CD14-positive monocyte (primary cell): Measurements from ENCODE around the gene LMTK3. TPM values are rescaled to one million over a fixed set of nuclear protein-coding genes. Genes with fewer than 3 reads are reported as not detected.
"Not testable (repeated sequence)": the region's sequence is repeated elsewhere in the genome, so short reads cannot be mapped to it uniquely, and the experiment has no call there.

Experiments used
- DNase-seq, 3 donors: peaks; one replicate each; pipeline ENCODE4 v3.0.0-alpha.2; 2011 to 2022
- H2AFZ ChIP-seq: 2 replicates; pipeline ENCODE4 v1.6.0; 2012; ENCODE audit warnings: mild to moderate bottlenecking, low read depth, low read length, inconsistent platforms; ENCODE audit not compliant: insufficient read depth, poor library complexity, severe bottlenecking
- H3K27ac ChIP-seq, 2 donors: 1 replicate in 1 of 2; 2 replicates in 1 of 2; pipeline ENCODE4 v1.5.1; 2012 to 2013; ENCODE audit warnings: low read length in 2 of 2, control low read depth in 1 of 2, inconsistent platforms in 1 of 2, low read depth in 1 of 2, mild to moderate bottlenecking in 1 of 2
- H3K27me3 ChIP-seq, 2 donors: one replicate each; pipeline versions ENCODE4 v1.6.0 to v1.6.1; 2011 to 2013; ENCODE audit warnings: low read length in 2 of 2; ENCODE audit not compliant: control insufficient read depth in 2 of 2, insufficient read depth in 2 of 2
- H3K36me3 ChIP-seq, 2 donors: replicated peaks in 1 of 2; 1 replicate in 1 of 2; 2 replicates in 1 of 2; pipeline versions ENCODE4 v1.5.1 to v1.6.1; 2012 to 2013; ENCODE audit warnings: low read length in 2 of 2, control low read depth in 1 of 2, inconsistent platforms in 1 of 2, mild to moderate bottlenecking in 1 of 2; ENCODE audit not compliant: insufficient read depth in 2 of 2, control insufficient read depth in 1 of 2
- H3K4me1 ChIP-seq, 2 donors: 1 replicate in 1 of 2; 2 replicates in 1 of 2; pipeline versions ENCODE4 v1.5.1 to v1.6.1; 2012 to 2013; ENCODE audit warnings: low read length in 2 of 2, control low read depth in 1 of 2, inconsistent platforms in 1 of 2, mild to moderate bottlenecking in 1 of 2, moderate library complexity in 1 of 2; ENCODE audit not compliant: insufficient read depth in 2 of 2, control insufficient read depth in 1 of 2
- H3K4me2 ChIP-seq: replicated peaks from 2 replicates; pipeline ENCODE3; 2012; ENCODE audit warnings: low read length, moderate library complexity, mild to moderate bottlenecking; ENCODE audit not compliant: poor library complexity, severe bottlenecking; ENCODE audit errors: extremely low read depth
- H3K4me3 ChIP-seq, 3 experiments: fragments of 200-600 bp in 1 of 3; sonication (generic) in 1 of 3; replicated peaks in 1 of 3; 1 replicate in 2 of 3; 2 replicates in 1 of 3; pipeline ENCODE4 v1.5.1; 2011 to 2013; ENCODE audit warnings: low read length in 3 of 3, mild to moderate bottlenecking in 3 of 3, control low read depth in 2 of 3, low read depth in 2 of 3, inconsistent platforms in 1 of 3, moderate library complexity in 1 of 3
- H3K79me2 ChIP-seq: 2 replicates; pipeline ENCODE4 v1.6.0; 2012; ENCODE audit warnings: mild to moderate bottlenecking, control low read depth, inconsistent platforms, low read length, moderate library complexity; ENCODE audit not compliant: insufficient read depth
- H3K9ac ChIP-seq: 2 replicates; pipeline ENCODE4 v1.6.0; 2017; ENCODE audit warnings: low read length, mild to moderate bottlenecking; ENCODE audit not compliant: insufficient read depth, poor library complexity, severe bottlenecking
- H3K9me3 ChIP-seq, 2 donors: replicated peaks in 1 of 2; 1 replicate in 1 of 2; 2 replicates in 1 of 2; pipeline versions ENCODE4 v1.5.1 to v1.6.1; 2012 to 2013; ENCODE audit warnings: low read length in 2 of 2, control low read depth in 1 of 2; ENCODE audit not compliant: control insufficient read depth in 1 of 2, insufficient read depth in 1 of 2
- H4K20me1 ChIP-seq: 2 replicates; pipeline ENCODE4 v1.6.0; 2012; ENCODE audit warnings: mild to moderate bottlenecking, low read length, control low read depth, moderate library complexity; ENCODE audit not compliant: insufficient read depth
- H3K27ac Mint-ChIP-seq, 7 donors: one replicate each; pipeline ENCODE4 v1.8.0; 2020; ENCODE audit warnings: mild to moderate bottlenecking in 7 of 7, mixed read lengths in 7 of 7, moderate library complexity in 6 of 7, inconsistent platforms in 2 of 7
- H3K27me3 Mint-ChIP-seq, 3 donors: one replicate each; pipeline ENCODE4 v1.8.0; 2021 to 2022; ENCODE audit warnings: low read depth in 3 of 3, mild to moderate bottlenecking in 3 of 3, mixed read lengths in 3 of 3, moderate library complexity in 3 of 3, inconsistent platforms in 1 of 3
- H3K36me3 Mint-ChIP-seq, 2 donors: one replicate each; pipeline ENCODE4 v1.8.0; 2020; ENCODE audit warnings: mixed read lengths in 2 of 2, inconsistent platforms in 1 of 2, mild to moderate bottlenecking in 1 of 2
- H3K4me1 Mint-ChIP-seq: one replicate; pipeline ENCODE4 v1.8.0; 2020; ENCODE audit warnings: mild to moderate bottlenecking, mixed read lengths
- H3K4me3 Mint-ChIP-seq, 2 donors: one replicate each; pipeline ENCODE4 v1.8.0; 2020; ENCODE audit warnings: mild to moderate bottlenecking in 2 of 2, mixed read lengths in 2 of 2, moderate library complexity in 1 of 2
- H3K9me3 Mint-ChIP-seq, 7 donors: one replicate each; pipeline ENCODE4 v1.8.0; 2020 to 2022; ENCODE audit warnings: mixed read lengths in 7 of 7, mild to moderate bottlenecking in 6 of 7, moderate library complexity in 6 of 7, inconsistent platforms in 2 of 7
- CTCF ChIP-seq: fragments of 200-600 bp; IDR thresholded peaks from one replicate; pipeline ENCODE4 v1.8.0; 2022; ENCODE audit warnings: antibody characterized with exemption, mild to moderate bottlenecking
- WGBS: methylation state at CpG from one replicate; pipeline ENCODE4 v1.1.5; 2013; ENCODE audit warnings: missing lambda C conversion rate; ENCODE audit not compliant: insufficient coverage; 5-methylcytosine and 5-hydroxymethylcytosine counted together
- intact Hi-C, 2 donors: fragments of 100-400 bp; cut with micrococcal nuclease; formaldehyde crosslinking; loops; one replicate each; pipeline versions ENCODE4 v1.15.0 to v1.15.1; 2023
- polyA plus RNA-seq, 3 donors: library from polyadenylated mRNA; depleted of rRNA in 1 of 3; unstranded in 2 of 3; stranded (reverse) in 1 of 3; fragments of 300-500 nt in 2 of 3; fragments of >200 nt in 1 of 3; fragmentation: Illumina TruSeq in 2 of 3; gene quantifications; 1 replicate in 2 of 3; 2 replicates in 1 of 3; pipeline ENCODE4 v1.2.3, GENCODE V29; 2012 to 2021

LMTK3 gene
- polyA plus RNA-seq, 3 donors: 0.08 TPM; not detected in 2

- WGBS: 94% methylated on average over 13 of the region's 17 CpGs
- H3K9me3 Mint-ChIP-seq: peaks cover 0 to 1% (median 0%) of the 10 kb centered on the region in 7 donors
- Histone ChIP-seq H2AFZ (no peak overlapping the region), H3K36me3 (no peaks in the 10 kb centered on the region), H3K9me3 (no peaks in the 10 kb centered on the region), H3K4me3 (no peak overlapping the region), H3K27me3 (no peaks in the 10 kb centered on the region), H3K4me1 (peaks cover 0 to 4% of the 10 kb centered on the region in 2 donors), H3K4me2 (no peak overlapping the region), H3K27ac (no peak overlapping the region), H3K9ac (no peak overlapping the region), H3K79me2 (no peaks in the 10 kb centered on the region), H4K20me1 (no peaks in the 10 kb centered on the region)
- intact Hi-C loops: no loop called here
- no peak for TF ChIP-seq CTCF
- peaks cover 1 to 10% (median 2%) of the 10 kb centered on the region in 3 donors for H3K27me3 Mint-ChIP-seq
- no peak for DNase-seq
- peaks cover 5% of the 10 kb centered on the region for H3K4me1 Mint-ChIP-seq
- H3K36me3 Mint-ChIP-seq: no peaks in the 10 kb centered on the region
- no peak overlapping the region for H3K4me3 Mint-ChIP-seq
- H3K27ac Mint-ChIP-seq: peak overlapping the region in 1 of 7 donors; percentile 13
These were observed 28.0 kb upstream of the LMTK3 start for GRCh38 chr19:48539503-48540096.

- DNase-seq, H3K36me3 ChIP-seq, H3K36me3 Mint-ChIP-seq, H3K27me3 ChIP-seq, H3K4me2 ChIP-seq, H3K9me3 ChIP-seq, H3K9ac ChIP-seq, intact Hi-C loops, H3K27ac ChIP-seq, H3K9me3 Mint-ChIP-seq, H2AFZ ChIP-seq, H3K4me1 ChIP-seq, H4K20me1 ChIP-seq, H3K27ac Mint-ChIP-seq, H3K4me3 Mint-ChIP-seq, H3K4me1 Mint-ChIP-seq, H3K4me3 ChIP-seq, H3K79me2 ChIP-seq: not testable (repeated sequence)
- 100% methylated on average over 1 of the region's 8 CpGs for WGBS
- H3K27me3 Mint-ChIP-seq: peaks cover 0 to 10% (median 1%) of the 10 kb centered on the region in 3 donors
These were observed 26.4 kb upstream of the LMTK3 start for GRCh38 chr19:48538057-48538456.
